ENCODE results near the gene MGMT. TPM values are rescaled to one million over a fixed set of nuclear protein-coding genes. Genes with fewer than 3 reads are reported as not detected.

Gene MGMT
- polyA plus RNA-seq, 1 donor from 2014 or later = 0.94 TPM

GRCh38 chr10:129815898-129816655 is 349.0 kb downstream of the MGMT start:
- H3K79me2 ChIP-seq (replicated peaks; ENCODE audit: insufficient read depth, low read length) = no peaks in the 10 kb centered on the region
- no peak overlapping the region for H3K4me3 ChIP-seq (ENCODE audit: low read length)
- TF ChIP-seq MXI1 (conservative IDR thresholded peaks at IDR 0.05; ENCODE audit: poor library complexity, severe bottlenecking) (no peak), EP300 (conservative IDR thresholded peaks at IDR 0.05; ENCODE audit: poor library complexity, severe bottlenecking) (no peak), POLR2AphosphoS5 (IDR thresholded peaks at IDR 0.05) (no peak), RAD21 (conservative IDR thresholded peaks at IDR 0.05) (no peak)
- H3F3A ChIP-seq (ENCODE audit: insufficient read depth, low read length, poor library complexity, severe bottlenecking) = no peaks in the 10 kb centered on the region
- H3K9me2 ChIP-seq (ENCODE audit: insufficient read depth, low read length) = no peaks in the 10 kb centered on the region
- H3K9me3 ChIP-seq (ENCODE audit: low read length) = no peaks in the 10 kb centered on the region
- H3K36me3 ChIP-seq (ENCODE audit: insufficient read depth, low read length) = no peaks in the 10 kb centered on the region
- no peak overlapping the region for H3K4me2 ChIP-seq (ENCODE audit: low read length)
- H3K27ac ChIP-seq (ENCODE audit: low read length) = no peak overlapping the region
- H2AFZ ChIP-seq (ENCODE audit: low read depth, low read length) = no peak overlapping the region
- no peak overlapping the region for H3K9ac ChIP-seq (ENCODE audit: low read length)
- no peaks in the 10 kb centered on the region for H3K27me3 ChIP-seq (ENCODE audit: insufficient read depth, low read depth, low read length)
- H4K20me1 ChIP-seq (ENCODE audit: insufficient read depth) = no peaks in the 10 kb centered on the region

DNA sequence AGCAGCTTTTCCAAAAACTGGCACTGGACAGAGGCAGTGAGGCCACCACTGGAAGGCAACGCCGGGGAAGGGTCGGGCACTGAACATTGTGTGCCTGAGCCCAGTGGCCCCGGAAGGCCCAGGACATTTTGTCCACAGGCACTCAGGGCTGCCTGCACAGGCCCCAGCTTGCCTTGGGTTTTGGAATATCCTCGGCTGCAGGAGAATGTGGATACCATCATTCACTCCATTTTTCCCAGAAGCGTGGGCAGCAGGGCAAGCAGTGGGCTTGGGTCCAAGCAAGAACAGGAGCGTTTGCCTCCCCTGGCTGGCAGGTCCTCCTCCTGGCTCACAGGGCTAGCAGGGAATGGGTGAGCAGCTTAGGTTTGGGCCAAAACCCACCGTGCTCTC is 349.6 kb downstream of the MGMT start:
- Histone ChIP-seq H3K27me3 (ENCODE audit: insufficient read depth, low read depth, low read length) (no peaks in the 10 kb centered on the region), H3F3A (ENCODE audit: insufficient read depth, low read length, poor library complexity, severe bottlenecking) (no peaks in the 10 kb centered on the region), H3K9me2 (ENCODE audit: insufficient read depth, low read length) (no peaks in the 10 kb centered on the region), H3K4me3 (ENCODE audit: low read length) (no peak overlapping the region), H3K9ac (ENCODE audit: low read length) (no peak overlapping the region), H3K27ac (ENCODE audit: low read length) (no peak overlapping the region), H2AFZ (ENCODE audit: low read depth, low read length) (no peak overlapping the region), H3K36me3 (ENCODE audit: insufficient read depth, low read length) (no peaks in the 10 kb centered on the region), H4K20me1 (ENCODE audit: insufficient read depth) (no peaks in the 10 kb centered on the region), H3K9me3 (ENCODE audit: low read length) (no peaks in the 10 kb centered on the region), H3K79me2 (replicated peaks; ENCODE audit: insufficient read depth, low read length) (no peaks in the 10 kb centered on the region), H3K4me2 (ENCODE audit: low read length) (no peak overlapping the region)
- TF ChIP-seq, protein P1, sequence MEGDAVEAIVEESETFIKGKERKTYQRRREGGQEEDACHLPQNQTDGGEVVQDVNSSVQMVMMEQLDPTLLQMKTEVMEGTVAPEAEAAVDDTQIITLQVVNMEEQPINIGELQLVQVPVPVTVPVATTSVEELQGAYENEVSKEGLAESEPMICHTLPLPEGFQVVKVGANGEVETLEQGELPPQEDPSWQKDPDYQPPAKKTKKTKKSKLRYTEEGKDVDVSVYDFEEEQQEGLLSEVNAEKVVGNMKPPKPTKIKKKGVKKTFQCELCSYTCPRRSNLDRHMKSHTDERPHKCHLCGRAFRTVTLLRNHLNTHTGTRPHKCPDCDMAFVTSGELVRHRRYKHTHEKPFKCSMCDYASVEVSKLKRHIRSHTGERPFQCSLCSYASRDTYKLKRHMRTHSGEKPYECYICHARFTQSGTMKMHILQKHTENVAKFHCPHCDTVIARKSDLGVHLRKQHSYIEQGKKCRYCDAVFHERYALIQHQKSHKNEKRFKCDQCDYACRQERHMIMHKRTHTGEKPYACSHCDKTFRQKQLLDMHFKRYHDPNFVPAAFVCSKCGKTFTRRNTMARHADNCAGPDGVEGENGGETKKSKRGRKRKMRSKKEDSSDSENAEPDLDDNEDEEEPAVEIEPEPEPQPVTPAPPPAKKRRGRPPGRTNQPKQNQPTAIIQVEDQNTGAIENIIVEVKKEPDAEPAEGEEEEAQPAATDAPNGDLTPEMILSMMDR (IDR thresholded peaks at IDR 0.05; ENCODE audit: poor library complexity, severe bottlenecking) = no peak
- no peak for TF ChIP-seq EZH2 (IDR thresholded peaks at IDR 0.05; ENCODE audit: borderline replicate concordance, insufficient read depth, low read length, poor library complexity, severe bottlenecking)
- no peak for TF ChIP-seq SMC3 (conservative IDR thresholded peaks at IDR 0.05; ENCODE audit: poor library complexity)
- TF ChIP-seq MXI1 (conservative IDR thresholded peaks at IDR 0.05; ENCODE audit: poor library complexity, severe bottlenecking) = no peak
- TF ChIP-seq REST (IDR thresholded peaks at IDR 0.05; ENCODE audit: borderline replicate concordance) = no peak
- TF ChIP-seq RAD21 (conservative IDR thresholded peaks at IDR 0.05) = no peak
- no peak for TF ChIP-seq EP300 (conservative IDR thresholded peaks at IDR 0.05; ENCODE audit: poor library complexity, severe bottlenecking)
- TF ChIP-seq TAF1 (IDR thresholded peaks at IDR 0.05; ENCODE audit: low read depth) = no peak

All from neural cell (in vitro differentiated cells).